ENCODE data around the gene TMEM238. TPM values are rescaled to one million over a fixed set of nuclear protein-coding genes. Genes with fewer than 3 reads are reported as not detected.
"Not testable (repeated sequence)": the region's sequence is repeated elsewhere in the genome, so short reads cannot be mapped to it uniquely, and the experiment has no call there.

The TMEM238 gene
- polyA plus RNA-seq, 3 donors from 2014 or later: 1.0 TPM; not detected in 2

DNA sequence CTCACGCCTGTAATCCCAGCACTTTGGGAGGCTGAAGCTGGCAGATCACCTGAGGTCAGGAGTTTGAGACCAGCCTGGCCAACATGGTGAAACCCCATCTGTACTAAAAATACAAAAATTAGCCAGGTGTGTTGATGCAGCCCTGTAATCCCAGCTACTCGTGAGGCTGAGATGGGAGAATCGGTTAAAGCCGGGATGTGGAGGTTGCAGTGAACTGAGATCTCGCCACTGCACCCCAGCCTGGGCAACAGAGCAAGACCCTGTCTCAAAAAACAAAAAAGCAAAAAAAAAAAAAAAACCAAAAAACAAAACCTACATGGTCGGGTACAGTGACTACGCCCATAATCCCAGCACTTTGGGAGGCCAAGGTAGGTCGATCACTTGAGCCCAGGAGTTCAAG is 25.1 kb upstream of the TMEM238 start:
- Mint-ChIP-seq H3K27me3 (ENCODE audit: low read depth in 3 of 3) (peaks cover 11 to 15% (median 14%) of the 10 kb centered on the region in 3 donors), H3K36me3 (peaks cover 0 to 13% (median 5%) of the 10 kb centered on the region in 3 donors), H3K4me3 (peak overlapping the region; percentile 34 to 92 (median 51)), H3K27ac (peak overlapping the region; percentile 81 to 100 (median 98)), H3K4me1 (peaks cover 27 to 34% of the 10 kb centered on the region in 2 donors)
- DNase-seq, H3K9me3 Mint-ChIP-seq: not testable (repeated sequence)

DNA sequence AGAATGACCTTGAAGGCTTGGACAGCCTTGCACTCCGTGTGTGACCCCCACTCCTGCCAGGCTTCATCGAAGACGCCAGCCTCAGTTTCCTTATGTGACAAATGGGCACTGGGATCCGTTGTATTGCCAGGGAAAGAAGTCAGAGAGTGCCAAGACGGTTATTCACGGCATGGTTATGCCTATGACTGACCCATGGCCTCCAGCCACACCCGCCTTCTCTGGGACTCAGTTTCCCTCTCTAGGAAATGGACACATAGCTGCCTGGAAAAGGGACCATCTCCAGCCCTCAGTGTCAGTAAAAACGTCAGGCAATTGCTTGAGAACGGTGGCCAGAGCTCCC is 24.4 kb upstream of the TMEM238 start:
- peaks cover 0 to 18% (median 5%) of the 10 kb centered on the region in 3 donors for H3K36me3 Mint-ChIP-seq
- H3K9me3 Mint-ChIP-seq: no peaks in the 10 kb centered on the region
- peak overlapping the region; percentile 96 to 100 (median 99) for H3K27ac Mint-ChIP-seq
- H3K4me1 Mint-ChIP-seq: peaks cover 27 to 34% of the 10 kb centered on the region in 2 donors
- H3K4me3 Mint-ChIP-seq: peak overlapping the region; percentile 91 to 96 (median 93)
- H3K27me3 Mint-ChIP-seq (ENCODE audit: low read depth in 3 of 3): peaks cover 11 to 15% (median 14%) of the 10 kb centered on the region in 3 donors
- no peak for DNase-seq

DNA sequence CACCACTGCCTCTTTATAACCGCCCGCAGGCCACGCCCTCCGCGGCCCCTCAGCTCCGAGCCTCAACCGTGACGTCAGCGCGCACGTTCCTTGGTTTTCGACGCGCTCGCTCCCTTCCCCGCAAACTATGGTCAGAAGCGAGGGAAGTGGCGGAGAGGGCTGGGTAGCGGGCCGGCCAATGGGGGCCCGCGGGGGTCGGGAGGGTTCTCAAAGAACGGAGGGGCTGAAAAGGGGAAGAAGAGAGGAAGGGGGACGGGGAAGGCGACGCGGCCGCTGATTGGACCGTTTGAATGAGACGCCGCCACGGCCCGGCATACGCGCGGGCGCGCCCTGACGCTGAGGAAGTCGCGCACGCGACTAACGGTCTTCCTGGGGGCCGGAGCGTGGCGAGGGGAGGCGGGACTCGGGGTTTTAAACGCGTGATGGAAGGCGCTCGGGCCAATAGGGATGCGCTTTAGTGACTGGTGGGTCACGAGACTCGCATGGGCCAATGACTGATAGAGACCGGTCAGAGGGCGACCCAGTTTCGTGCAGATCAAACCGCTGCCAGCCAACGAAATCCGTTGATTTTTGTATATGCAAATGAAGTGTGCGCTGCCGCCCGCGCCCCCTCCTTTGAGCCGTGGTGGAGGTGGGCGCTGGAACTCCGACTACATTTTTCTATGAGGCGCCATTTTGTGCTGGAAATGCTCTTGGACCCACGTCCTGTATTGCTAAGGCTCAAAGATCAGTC is 23.9 kb upstream of the TMEM238 start:
- Mint-ChIP-seq H3K36me3 (peaks cover 0 to 22% (median 9%) of the 10 kb centered on the region in 3 donors), H3K4me3 (peak overlapping the region; percentile 91 to 96 (median 93)), H3K9me3 (no peaks in the 10 kb centered on the region), H3K4me1 (peaks cover 32 to 35% of the 10 kb centered on the region in 2 donors), H3K27me3 (ENCODE audit: low read depth in 3 of 3) (peaks cover 11 to 18% (median 14%) of the 10 kb centered on the region in 3 donors), H3K27ac (peak overlapping the region; percentile 96 to 100 (median 99))
- DNase-seq: peak; percentile 98 to 99 (median 99)

DNA sequence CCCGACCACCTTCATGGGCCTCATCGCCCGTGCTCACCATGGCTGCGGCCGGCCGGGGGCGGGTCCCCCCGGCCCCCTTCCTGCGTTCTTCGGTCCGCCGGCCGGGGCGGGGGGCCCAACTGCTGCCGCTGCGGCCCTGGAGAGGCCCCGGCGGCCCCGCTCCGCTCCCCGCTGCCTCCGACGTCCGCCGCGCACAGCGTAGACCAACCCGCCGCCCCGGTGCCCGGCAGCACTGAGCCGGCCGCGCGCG is 23.4 kb upstream of the TMEM238 start, which contains the start of gene UBE2S:
Gene UBE2S, minus strand, starts transcription at position 239 of the 250 bp plus-strand sequence. Its CDS starts 199 bp downstream, at position 40.
- H3K9me3 Mint-ChIP-seq, DNase-seq: not testable (repeated sequence)
- Mint-ChIP-seq H3K27me3 (ENCODE audit: low read depth in 3 of 3) (peaks cover 11 to 18% (median 14%) of the 10 kb centered on the region in 3 donors), H3K36me3 (peaks cover 0 to 24% (median 9%) of the 10 kb centered on the region in 3 donors), H3K27ac (peak within 1 kb of the TSS; percentile 96 to 100 (median 99)), H3K4me1 (peaks cover 32 to 35% of the 10 kb centered on the region in 2 donors), H3K4me3 (peak within 1 kb of the TSS; percentile 91 to 96 (median 93))

DNA sequence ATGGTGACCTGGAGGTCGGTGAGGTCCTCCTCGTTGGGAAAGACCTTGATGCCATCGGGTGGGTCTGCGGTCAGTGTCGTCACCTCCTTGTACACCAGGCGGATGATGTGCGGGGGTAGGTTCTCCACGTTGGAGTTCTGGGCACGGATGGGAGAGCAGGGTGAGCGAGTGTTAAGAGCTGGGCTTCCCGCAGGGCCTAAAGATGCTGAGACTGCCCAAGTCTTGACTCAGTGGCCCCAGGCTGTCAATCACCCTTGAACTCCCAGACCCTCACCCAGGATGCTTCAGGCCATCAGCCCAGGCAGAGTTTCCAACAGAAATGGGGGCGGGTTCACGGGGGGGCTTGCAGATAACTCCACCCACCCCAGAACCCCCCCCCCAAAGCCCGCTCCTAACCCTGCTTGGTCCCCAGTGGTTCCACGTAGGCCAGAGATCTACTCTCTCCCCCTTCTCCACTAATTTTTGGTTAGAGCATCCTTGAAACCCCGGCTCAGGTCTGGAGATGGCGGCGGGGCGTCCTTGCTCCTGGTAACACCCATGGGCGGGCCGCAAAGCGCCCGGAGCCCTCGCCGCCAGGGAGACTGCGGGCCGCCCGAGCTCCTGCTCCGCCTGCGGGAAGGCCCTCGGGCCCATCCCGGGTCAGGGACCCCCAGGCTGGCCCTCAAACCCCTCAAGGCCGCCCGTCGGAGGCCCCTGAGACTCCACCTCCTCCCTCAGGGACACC is 22.9 kb upstream of the TMEM238 start:
- H3K4me1 Mint-ChIP-seq: peaks cover 32 to 35% of the 10 kb centered on the region in 2 donors
- peak overlapping the region; percentile 83 to 96 (median 93) for H3K4me3 Mint-ChIP-seq
- no peak for DNase-seq
- H3K9me3 Mint-ChIP-seq: no peaks in the 10 kb centered on the region
- H3K27ac Mint-ChIP-seq: peak overlapping the region; percentile 81 to 100 (median 88)
- peaks cover 0 to 29% (median 12%) of the 10 kb centered on the region in 3 donors for H3K36me3 Mint-ChIP-seq
- H3K27me3 Mint-ChIP-seq (ENCODE audit: low read depth in 3 of 3): peaks cover 11 to 18% (median 14%) of the 10 kb centered on the region in 3 donors

DNA sequence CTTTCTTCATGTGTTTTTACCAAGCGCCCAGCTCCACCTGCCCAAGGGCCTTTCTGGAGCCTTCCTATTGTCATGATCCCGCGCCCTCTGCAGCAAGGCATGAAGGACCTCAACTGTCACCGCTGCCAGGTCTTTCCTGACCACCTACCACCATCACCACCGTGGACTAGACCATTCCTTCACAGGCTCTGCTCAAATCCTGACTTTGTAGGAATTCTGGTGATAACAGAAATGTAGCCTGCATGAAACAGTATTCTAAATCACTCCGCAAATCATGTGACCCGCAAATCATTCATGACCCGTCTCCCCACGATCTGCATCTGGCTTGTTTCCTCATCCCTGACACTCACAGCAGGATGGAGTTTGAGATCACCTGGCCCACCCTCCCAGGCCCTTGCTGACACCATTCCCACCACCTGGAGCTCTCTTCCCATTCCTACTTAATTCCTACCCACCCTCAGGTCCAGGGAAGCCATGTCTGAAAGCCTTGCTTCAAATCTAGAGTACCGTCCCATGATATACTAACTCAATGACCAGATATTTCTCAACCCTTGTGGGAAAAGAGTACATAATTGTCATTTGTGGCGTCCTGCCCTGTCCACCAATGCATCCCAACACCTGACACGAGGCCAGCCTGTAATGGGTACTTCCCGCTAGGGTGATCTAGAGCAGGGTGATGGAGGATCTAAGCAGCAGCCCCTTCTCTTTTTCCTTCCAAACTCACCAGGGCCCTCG is 22.2 kb upstream of the TMEM238 start:
- no peak for DNase-seq
- Mint-ChIP-seq H3K36me3 (peaks cover 0 to 32% (median 15%) of the 10 kb centered on the region in 3 donors), H3K4me1 (peaks cover 32 to 35% of the 10 kb centered on the region in 2 donors), H3K9me3 (no peaks in the 10 kb centered on the region), H3K27me3 (ENCODE audit: low read depth in 3 of 3) (peaks cover 11 to 18% (median 14%) of the 10 kb centered on the region in 3 donors), H3K4me3 (peak overlapping the region; percentile 78 to 91 (median 83)), H3K27ac (peak overlapping the region; percentile 73 to 99 (median 86))

DNA sequence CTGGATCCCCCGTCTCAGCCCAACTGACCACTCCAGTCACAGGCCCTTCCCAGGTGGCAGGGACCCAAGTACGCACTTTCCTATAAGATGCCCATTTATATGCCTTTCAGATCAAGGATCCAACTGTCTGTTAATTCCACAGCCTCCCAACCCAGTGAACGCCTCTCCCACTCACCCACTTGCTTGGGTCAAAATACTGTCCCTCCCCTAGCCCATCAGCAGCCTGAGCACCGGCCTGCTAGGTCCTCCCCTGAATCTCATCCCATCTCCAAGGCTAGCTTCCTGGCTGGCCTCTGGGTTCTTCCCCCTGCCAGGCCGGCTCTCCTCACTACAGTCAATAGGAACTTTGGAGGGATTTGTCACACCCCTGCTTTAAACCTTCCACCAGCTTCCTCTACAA is 21.5 kb upstream of the TMEM238 start:
- Mint-ChIP-seq H3K27me3 (ENCODE audit: low read depth in 3 of 3) (peaks cover 11 to 18% (median 14%) of the 10 kb centered on the region in 3 donors), H3K36me3 (peaks cover 1 to 32% (median 17%) of the 10 kb centered on the region in 3 donors), H3K27ac (peak overlapping the region in 5 of 6 donors; percentile 55 to 89 (median 73)), H3K9me3 (no peaks in the 10 kb centered on the region), H3K4me1 (peaks cover 32 to 35% of the 10 kb centered on the region in 2 donors), H3K4me3 (peak overlapping the region; percentile 63 to 91 (median 80))
- no peak for DNase-seq

DNA sequence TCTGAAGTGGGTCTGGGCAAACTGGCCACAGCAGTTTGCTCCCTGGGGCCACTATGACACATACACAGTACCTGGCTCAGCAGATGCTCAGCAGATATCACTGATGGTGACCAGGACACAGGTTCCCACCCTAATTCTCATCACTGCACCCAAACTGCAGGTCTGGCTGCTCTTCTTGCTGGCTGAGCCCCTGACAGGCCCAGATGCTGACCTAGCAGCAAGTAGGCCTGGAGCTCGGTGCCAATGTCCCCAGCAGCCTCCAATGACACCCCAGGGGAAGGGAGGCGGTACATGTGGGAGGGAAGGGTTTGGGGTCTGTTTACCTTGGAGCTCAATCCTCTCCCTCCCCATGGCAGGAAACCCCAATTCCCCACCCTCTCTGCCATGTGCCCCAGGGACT is 18.4 kb upstream of the TMEM238 start:
- H3K36me3 Mint-ChIP-seq: peaks cover 5 to 32% (median 19%) of the 10 kb centered on the region in 3 donors
- no peaks in the 10 kb centered on the region for H3K9me3 Mint-ChIP-seq
- H3K4me1 Mint-ChIP-seq: peaks cover 20 to 22% of the 10 kb centered on the region in 2 donors
- H3K27me3 Mint-ChIP-seq (ENCODE audit: low read depth in 3 of 3): peaks cover 3 to 12% (median 10%) of the 10 kb centered on the region in 3 donors
- no peak overlapping the region for H3K4me3 Mint-ChIP-seq
- H3K27ac Mint-ChIP-seq: no peak overlapping the region
- no peak for DNase-seq

DNA sequence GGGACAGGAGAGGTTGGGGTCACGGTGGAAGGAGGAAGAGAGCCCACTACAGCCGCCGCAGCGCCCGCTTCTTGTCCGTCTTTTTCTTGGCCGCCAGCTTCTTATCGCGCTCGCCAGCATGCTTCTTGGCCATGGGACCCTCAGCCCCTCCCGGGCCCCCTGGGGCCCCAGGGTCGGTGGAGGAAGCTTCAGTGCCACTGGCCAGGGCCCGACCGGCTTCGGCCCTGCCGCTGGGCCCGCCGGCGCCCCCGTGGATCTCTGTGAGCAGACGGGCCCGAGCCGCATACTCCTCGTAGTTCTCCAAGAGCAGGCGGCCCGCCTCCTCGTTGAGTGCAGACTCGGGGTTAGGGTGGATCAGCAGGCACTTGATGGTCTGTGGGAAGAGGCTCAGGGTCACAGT is 17.3 kb upstream of the TMEM238 start:
- Mint-ChIP-seq H3K36me3 (peaks cover 5 to 30% (median 19%) of the 10 kb centered on the region in 3 donors), H3K4me1 (peaks cover 15 to 16% of the 10 kb centered on the region in 2 donors)
- H3K27me3 Mint-ChIP-seq (ENCODE audit: low read depth in 3 of 3); H3K27ac Mint-ChIP-seq; H3K9me3 Mint-ChIP-seq; H3K4me3 Mint-ChIP-seq; DNase-seq: not testable (repeated sequence)

DNA sequence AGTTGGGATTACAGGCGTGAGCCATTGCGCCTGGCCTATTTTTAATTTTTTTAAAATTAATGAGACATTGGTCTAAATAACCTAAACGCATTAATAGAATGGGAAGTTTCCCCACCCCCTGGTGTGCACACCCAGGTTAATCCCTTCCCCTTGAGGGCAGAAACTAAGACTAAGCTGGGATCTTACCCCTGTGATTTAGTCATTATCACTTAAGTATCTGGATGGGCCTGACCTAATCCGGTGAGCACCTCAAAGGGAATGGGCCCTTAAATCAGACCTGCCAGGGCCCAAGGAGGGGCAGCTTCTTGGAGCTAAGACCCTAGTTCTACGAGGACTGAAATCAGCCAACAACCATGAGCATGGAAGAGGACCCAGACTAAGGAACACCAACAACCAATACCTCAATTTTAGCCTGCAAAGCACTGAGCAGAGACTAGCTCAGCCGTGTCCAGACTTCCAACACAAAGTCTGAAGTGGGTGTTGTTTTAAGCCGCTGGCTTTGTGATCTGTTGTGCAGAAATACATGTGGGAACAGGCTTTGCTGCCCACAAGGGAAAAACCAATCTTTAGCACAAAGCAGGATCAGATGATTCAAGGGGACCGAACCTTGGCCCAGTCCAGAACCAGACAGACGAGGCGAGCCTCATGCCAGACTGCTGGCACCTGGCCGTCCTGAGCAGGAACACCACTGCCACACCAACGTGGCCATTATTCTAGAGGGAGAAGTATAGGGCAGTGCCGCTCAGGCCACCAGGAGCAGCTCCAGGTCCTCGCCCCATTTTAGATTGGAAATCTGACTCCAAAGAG is 16.4 kb upstream of the TMEM238 start:
- no peak for DNase-seq
- Mint-ChIP-seq H3K4me3 (no peak overlapping the region), H3K27ac (peak overlapping the region in 1 of 6 donors; percentile 31), H3K9me3 (no peaks in the 10 kb centered on the region), H3K36me3 (peaks cover 5 to 21% (median 14%) of the 10 kb centered on the region in 3 donors), H3K27me3 (ENCODE audit: low read depth in 3 of 3) (peaks cover 0 to 7% (median 4%) of the 10 kb centered on the region in 3 donors), H3K4me1 (peaks cover 6 to 7% of the 10 kb centered on the region in 2 donors)

DNA sequence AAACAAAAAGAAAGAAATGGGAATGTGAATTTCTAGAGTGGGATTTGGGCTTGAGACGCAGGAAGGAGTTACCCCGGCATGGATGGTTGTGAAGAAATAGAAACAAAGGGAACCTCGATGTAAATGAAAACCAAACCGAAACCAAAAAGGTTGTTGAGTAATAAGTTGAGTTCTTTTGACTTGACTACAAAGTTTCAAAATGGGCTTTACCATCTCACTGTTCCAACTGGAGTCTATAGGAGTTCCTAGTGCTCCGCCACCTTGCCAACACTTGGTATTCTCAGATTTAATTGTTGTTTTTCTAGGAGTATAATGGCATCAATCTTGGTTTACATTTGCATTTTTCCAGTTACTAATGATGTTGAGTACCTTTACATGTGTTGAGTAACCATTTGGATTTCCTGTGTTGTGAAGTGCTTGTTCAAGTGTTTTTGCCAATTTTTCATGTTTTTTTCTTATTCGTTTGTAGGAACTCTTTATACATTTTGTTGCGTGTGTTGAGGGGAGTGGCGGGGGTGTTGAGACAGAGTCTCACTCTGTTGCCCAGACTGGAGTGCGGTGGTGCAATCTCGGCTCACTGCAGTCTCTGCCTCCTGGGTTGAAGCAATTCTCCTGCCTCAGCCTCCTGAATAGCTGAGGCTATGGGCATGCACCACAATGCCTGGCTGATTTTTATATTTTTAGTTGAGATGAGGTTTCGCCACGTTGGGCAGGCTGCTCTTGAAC is 14.3 kb upstream of the TMEM238 start:
- H3K4me3 Mint-ChIP-seq: no peak overlapping the region
- peaks cover 0 to 7% (median 4%) of the 10 kb centered on the region in 3 donors for H3K27me3 Mint-ChIP-seq (ENCODE audit: low read depth in 3 of 3)
- H3K36me3 Mint-ChIP-seq: peaks cover 5 to 14% (median 14%) of the 10 kb centered on the region in 3 donors
- peak overlapping the region in 2 of 6 donors; percentile 61 to 76 for H3K27ac Mint-ChIP-seq
- no peaks in the 10 kb centered on the region for H3K9me3 Mint-ChIP-seq
- no peak for DNase-seq
- peaks cover 3 to 4% of the 10 kb centered on the region in 2 donors for H3K4me1 Mint-ChIP-seq

All from immature natural killer cell (primary cell).